Measurements from ENCODE around the gene CLEC1B. TPM values are rescaled to one million over a fixed set of nuclear protein-coding genes. Genes with fewer than 3 reads are reported as not detected.

Gene CLEC1B
- total RNA-seq, 2 donors from 2014 or later = not detected

GRCh38 chr12:10018386-10018785 lies 19.5 kb upstream of the CLEC1B start:
- Histone ChIP-seq H3K27ac (no peak overlapping the region), H3K36me3 (no peaks in the 10 kb centered on the region), H3K9me3 (no peaks in the 10 kb centered on the region), H3K4me1 (no peaks in the 10 kb centered on the region), H3K27me3 (no peaks in the 10 kb centered on the region), H3K4me3 (no peak overlapping the region)
- no peak for TF ChIP-seq CTCF (IDR thresholded peaks at IDR 0.05)
- no peak for DNase-seq (ENCODE audit: low spot score)

GRCh38 chr12:10016881-10017280 lies 18.0 kb upstream of the CLEC1B start:
- no peak overlapping the region for H3K27ac ChIP-seq
- no peak for DNase-seq (ENCODE audit: low spot score)
- no peaks in the 10 kb centered on the region for H3K4me1 ChIP-seq
- no peak overlapping the region for H3K4me3 ChIP-seq
- no peak for TF ChIP-seq CTCF (IDR thresholded peaks at IDR 0.05)
- H3K9me3 ChIP-seq = no peaks in the 10 kb centered on the region
- H3K36me3 ChIP-seq = no peaks in the 10 kb centered on the region
- no peaks in the 10 kb centered on the region for H3K27me3 ChIP-seq

- TF ChIP-seq CTCF (IDR thresholded peaks at IDR 0.05) = no peak
- DNase-seq (ENCODE audit: low spot score) = no peak
- Histone ChIP-seq H3K4me3 (no peak overlapping the region), H3K4me1 (no peaks in the 10 kb centered on the region), H3K36me3 (no peaks in the 10 kb centered on the region), H3K27ac (no peak overlapping the region), H3K9me3 (no peaks in the 10 kb centered on the region), H3K27me3 (no peaks in the 10 kb centered on the region)
These were observed 16.5 kb upstream of the CLEC1B start for GRCh38 chr12:10015450-10015849.

GRCh38 chr12:10012630-10013330 lies 13.9 kb upstream of the CLEC1B start:
- TF ChIP-seq CTCF (IDR thresholded peaks at IDR 0.05) = no peak
- no peaks in the 10 kb centered on the region for H3K4me1 ChIP-seq
- no peaks in the 10 kb centered on the region for H3K9me3 ChIP-seq
- no peaks in the 10 kb centered on the region for H3K36me3 ChIP-seq
- H3K27me3 ChIP-seq = no peaks in the 10 kb centered on the region
- H3K4me3 ChIP-seq = no peak overlapping the region
- DNase-seq (ENCODE audit: low spot score) = no peak
- no peak overlapping the region for H3K27ac ChIP-seq

GRCh38 chr12:10001171-10001776 lies 2.4 kb upstream of the CLEC1B start:
- H3K4me3 ChIP-seq = no peak overlapping the region
- H3K36me3 ChIP-seq = no peaks in the 10 kb centered on the region
- DNase-seq (ENCODE audit: low spot score) = no peak
- no peak for TF ChIP-seq CTCF (IDR thresholded peaks at IDR 0.05)
- H3K27ac ChIP-seq = no peak overlapping the region
- no peaks in the 10 kb centered on the region for H3K9me3 ChIP-seq
- H3K4me1 ChIP-seq = no peaks in the 10 kb centered on the region
- H3K27me3 ChIP-seq = no peaks in the 10 kb centered on the region
